Measurements from ENCODE around the gene GABRB1.

Gene GABRB1

DNA sequence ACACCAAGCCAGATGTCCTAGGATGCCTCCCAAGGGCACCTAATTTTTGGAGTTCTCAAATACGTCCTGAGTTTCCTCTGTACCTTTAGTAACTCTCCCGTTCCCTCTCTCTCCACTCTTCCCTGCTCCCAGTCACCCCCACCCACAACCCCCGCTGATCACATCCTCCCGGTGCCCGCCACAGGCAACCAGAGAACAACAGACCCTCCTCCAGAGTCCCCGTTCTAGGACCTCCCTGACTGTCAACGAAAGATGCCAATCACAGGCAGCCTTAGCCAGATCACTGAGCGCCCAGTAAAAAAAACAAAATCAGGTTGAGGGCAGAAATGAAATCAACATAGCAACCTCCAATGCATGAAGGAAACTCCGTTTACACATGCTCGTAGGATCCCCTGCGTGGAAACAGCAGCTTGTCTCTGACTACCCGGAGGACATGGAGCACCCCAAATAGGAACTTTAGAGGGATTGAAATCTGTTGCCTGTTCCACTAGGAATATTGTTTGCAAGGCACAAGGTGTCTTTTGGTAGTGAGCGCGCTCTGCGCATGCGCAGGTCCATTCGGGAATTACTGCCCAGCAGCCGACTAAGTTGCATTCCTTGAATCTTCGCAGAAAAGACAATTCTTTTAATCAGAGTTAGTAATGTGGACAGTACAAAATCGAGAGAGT lies at the start of gene GABRB1:
Gene GABRB1, plus strand, starts transcription at position 557 of the 668 bp plus-strand sequence.
- DNase-seq: peak; percentile 66

GRCh38 chr4:46984781-46985180 lies 46.6 kb upstream of the GABRB1 start:
- no peak for DNase-seq

DNA sequence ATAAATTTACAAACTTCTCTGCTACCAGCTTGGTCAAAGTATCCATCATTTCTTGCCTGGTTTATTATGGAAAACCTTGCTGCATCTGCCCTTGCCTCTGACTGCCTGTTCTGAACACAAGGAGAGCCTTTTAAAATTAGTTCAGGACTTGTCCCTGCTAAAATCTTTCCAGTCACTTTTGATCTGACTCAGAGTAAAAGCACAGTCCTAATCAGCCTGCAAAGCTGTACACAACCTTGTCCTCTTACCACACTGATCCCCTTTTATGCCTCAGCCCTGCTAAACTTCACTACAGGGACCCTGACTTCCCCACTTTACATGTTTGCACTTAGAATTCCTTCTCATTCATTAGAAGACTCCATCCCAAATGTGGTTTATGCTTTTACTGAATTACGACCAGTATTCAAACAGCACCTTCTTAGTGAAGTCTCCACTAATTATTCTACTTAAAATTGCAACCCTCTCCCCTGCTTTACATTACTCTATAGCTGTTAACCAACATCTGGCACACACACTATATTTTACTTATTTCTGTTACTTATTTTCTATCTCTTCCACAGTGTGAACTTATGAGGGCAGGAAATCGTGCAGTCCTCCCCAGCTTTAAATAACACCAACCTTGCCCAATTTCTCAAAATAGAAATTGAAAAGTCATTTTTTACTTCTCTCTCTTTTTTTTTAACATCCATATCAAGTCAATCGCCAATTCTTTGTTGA lies 44.3 kb upstream of the GABRB1 start:
- DNase-seq: no peak

DNA sequence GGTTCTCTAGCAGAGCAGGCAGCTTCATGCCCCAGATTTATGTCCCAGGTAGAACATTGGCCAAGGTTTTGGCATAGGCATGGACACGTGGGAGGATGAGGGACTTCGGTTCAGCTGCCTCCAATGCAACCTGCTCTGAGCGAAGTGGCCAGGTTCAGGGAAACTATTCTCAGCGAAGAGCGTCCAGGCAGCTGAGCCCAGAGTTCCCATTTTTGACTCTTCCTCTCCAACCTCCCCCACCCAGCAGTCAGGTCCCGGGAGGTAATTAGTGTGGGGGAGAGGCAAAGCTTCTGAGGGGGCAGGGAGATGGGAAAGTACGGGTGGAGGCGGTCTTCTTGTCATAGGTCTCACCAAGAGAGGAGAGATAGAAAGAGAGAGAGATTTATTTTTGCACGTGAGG lies 39.0 kb upstream of the GABRB1 start:
- DNase-seq: no peak

- DNase-seq: no peak
Measured at GRCh38 chr4:46993075-46994006, 38.0 kb upstream of the GABRB1 start, which contains the start of gene GABRA4. Gene GABRA4 (minus strand): TSS chr4:46993581. CDS start chr4:46993424, 157 bp downstream.

GRCh38 chr4:46994007-46994405 lies 37.4 kb upstream of the GABRB1 start:
- DNase-seq: no peak

DNA sequence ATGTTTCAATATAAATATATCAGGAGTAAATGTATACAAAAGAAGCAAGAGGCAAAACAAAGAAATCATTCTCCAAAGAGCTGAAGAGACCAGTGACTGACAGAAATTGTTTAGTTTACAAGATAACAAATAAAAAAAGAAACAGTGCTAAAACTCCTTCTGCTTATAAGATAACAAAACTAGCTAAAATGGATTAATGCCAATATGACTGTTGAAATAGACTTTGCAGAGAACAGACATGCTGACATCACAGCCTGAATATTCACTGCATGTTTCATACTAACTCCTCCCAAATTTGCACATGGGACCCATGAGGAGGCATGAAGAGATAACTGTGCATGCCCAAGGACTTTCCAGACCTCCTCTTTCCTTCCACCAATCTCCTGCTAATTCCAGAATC lies 31.8 kb upstream of the GABRB1 start:
- no peak for DNase-seq

DNA sequence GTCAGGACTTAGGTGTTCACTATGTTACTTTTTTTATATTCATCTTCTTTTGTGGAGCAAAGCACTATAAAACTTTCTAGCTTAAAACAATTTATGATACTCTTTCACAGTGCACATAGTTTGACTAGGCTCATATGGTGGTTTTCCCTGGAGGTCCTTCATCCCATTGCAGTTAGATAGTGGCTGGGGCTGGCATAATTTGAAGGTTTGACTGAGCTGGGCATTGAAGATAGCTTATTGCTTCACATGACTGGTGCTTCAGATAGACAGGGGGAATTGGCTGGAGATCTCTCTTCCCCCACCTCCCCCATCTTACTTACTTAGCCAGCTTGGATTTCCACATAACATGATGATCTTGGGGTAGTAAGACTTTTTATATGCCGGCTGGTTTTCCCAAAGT lies 31.0 kb upstream of the GABRB1 start:
- no peak for DNase-seq

- no peak for DNase-seq
Measured at GRCh38 chr4:47002580-47002979, 28.8 kb upstream of the GABRB1 start.

DNA sequence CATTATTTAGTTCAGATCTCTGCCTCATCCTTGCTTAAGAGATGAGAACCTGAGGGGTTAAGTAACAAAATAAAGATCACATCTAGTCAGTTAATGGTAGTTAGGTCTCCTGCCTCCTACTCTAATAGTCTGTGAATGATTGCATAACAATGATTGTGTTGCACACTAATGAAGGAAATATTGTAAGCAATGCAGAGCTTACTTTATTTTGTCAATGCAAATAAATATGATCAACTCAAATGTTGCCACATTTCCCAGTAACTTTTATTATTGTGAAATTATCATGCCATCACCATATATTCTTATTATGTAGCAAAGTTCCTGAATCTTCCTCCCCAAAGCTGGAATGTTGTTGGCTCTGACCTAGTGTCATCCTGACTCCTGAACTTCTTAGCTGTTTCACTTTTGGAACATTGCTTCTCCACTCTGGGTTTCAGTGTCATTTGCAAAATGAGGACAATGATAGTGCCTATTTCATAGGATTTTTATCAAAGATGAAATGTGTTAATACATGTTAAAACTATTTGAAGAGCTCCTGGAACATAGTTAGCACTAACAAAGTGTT lies 20.9 kb upstream of the GABRB1 start:
- DNase-seq: no peak

DNA sequence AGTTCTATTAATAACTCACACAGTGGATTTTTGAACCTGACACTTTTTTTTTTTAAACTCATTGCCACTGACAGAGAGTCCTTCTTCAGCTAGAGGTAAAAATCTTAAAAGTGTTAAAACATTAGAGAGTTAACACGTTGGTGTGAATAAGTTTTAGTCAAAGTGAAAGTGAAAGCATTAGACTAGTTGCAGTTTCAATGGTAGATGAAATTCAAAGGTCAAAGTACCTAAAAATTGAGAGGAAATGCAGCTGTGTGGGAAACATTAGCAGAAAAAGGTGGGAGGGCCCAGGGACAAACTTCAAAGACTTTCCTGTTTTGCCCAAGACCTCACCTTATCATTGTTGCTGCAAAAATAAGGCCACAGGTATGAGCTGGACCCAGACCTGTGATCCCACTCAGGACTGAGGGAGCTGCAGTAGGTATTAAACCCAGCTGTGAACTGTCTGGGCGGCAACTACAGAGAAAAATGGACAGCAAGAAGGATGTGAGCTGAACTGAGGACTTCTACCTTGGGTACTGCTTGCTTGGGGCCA lies 20.4 kb upstream of the GABRB1 start:
- DNase-seq: no peak

- DNase-seq: no peak
Measured at GRCh38 chr4:47012676-47013075, 18.7 kb upstream of the GABRB1 start.

GRCh38 chr4:47013373-47013772 lies 18.0 kb upstream of the GABRB1 start:
- no peak for DNase-seq

DNA sequence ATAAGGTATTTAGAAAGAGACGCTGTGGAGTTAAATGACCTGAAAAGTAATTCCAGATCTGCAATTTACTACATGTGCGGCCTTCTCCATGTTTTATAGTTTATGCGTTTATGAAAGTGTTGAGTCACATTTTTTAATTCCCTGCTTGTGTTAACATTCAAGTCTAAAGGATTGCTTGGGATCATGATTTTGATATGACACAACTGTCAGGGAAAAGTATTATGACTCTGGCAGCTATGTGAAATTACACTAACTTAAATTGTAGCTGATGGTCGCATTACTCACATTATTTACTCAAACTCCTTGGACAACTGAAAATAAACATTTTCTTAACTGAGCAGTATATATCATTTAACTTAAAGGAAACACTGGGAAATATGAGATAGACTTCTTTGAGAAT lies 14.3 kb upstream of the GABRB1 start:
- DNase-seq: no peak

DNA sequence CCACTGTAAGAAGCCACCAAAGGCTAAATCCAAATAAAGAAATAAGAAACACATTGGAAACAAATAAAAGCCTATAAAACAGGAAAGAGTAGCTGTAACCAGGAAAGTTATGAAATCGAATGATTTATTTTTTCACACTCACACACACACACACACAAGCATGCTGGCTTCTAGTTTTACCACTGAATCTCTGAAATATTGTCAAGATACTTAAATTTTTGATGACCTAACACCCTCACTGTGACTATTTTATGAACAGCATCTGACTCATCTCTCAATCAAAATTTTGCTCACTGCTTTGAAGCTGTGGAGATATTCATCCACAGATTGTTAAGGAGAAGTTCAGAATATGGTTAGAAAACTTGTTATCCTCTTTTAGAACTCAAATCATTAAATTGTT lies 13.9 kb upstream of the GABRB1 start:
- DNase-seq: no peak

- peak; percentile 62 for DNase-seq
Measured at GRCh38 chr4:47031751-47032404, 511 bp downstream of the GABRB1 start.

DNA sequence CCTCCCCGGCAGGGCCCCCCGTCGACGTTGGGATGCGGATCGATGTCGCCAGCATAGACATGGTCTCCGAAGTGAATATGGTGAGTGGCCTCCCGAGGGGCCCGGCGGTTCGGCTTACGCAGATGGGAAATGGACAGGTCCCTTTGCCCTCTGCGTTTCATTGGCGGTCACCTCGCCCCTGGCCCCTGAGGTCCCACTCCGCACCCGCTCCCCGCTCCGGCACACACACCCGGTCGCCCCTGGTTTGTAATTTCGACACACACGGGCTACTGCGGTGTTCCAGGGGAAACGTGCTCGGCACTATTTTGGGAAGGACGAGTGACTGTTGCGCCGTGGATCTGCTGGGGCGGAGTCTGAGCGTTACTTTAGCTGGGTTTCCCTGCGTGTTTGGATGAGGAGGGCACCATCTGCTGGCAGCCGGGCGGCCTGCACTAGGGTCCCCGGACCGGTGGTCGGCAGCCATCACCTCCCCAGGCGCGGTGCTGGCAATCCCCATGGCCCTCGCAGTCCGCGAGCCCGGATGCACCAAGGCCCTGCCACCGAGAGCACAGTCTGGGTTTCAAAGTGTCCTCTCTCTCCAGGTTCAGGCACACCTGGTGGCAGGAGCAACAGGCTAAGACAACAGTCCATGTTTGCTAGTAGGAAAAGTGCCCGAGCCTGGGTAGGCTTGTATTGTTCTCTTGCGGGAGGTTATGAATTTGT lies 1.2 kb downstream of the GABRB1 start:
- DNase-seq: peak; percentile 68

- no peak for DNase-seq
Measured at GRCh38 chr4:47038263-47038662, 6.9 kb downstream of the GABRB1 start.

- no peak for DNase-seq
Measured at GRCh38 chr4:47040828-47041227, 9.5 kb downstream of the GABRB1 start.

DNA sequence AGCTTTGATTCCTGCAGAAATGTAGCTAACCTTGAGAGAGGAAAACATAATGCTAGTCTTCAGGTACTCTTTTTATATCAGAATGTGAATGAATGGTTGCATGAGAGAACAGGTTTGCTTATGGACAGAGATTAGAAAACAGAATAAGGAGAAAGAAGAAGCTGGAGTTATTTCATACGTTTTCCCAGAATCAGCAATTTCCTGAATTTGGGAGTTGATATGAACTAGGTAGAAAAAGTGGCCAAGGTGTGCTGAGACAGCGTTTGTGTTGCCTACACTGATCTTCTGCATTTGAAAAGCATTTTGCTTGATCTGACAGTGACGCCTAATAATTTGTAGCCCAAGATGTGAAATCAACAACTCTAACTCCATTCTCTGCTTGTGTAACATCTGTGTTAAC lies 12.5 kb downstream of the GABRB1 start:
- no peak for DNase-seq

DNA sequence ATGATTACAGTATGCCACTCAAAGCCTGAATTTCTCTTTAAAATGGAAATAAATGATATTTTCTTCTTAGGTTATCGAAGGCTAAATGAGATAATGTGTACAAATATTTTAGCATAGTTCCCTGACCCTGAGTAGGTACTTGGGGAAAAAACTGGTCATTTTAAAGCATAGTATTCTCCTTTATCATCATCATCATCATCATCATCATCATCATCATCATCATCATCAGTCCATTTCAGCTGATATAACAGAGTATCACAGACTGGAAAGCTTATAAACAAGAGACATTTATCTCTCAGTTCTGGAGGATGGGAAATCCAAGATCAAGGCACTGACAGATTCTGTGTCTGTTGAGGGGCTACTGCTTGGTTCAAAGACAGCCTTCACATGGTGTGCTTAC lies 13.9 kb downstream of the GABRB1 start:
- DNase-seq: no peak

DNA sequence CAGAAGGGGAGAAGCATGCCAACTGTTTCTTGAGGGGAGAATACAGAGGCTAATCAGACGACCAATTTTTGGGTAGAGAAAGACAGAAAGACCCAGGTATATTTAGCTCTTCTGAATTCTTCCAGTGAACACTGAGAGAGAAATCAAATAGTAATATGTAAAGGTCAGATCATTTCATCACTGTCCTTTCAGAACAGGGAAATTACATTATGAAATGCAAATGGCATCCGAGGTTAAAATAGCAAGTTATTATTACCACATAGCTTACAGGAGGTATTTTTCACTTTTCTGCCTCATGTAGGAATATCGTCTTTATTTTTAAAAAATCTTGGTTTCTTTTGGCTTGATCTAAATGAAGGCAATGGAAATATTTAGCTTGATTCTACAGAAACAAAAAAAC lies 18.0 kb downstream of the GABRB1 start:
- DNase-seq: no peak

All from activated effector memory CD4-positive, alpha-beta T cell treated with anti-CD3 and anti-CD28 coated beads, Interleukin-2, amount 50 U/mL, for 16 hours (primary cell).